Measurements from ENCODE around the gene MAML2.

- TF ChIP-seq GATA2 (CRISPR knock-in tag; IDR thresholded peaks at IDR 0.05) (no peak), NRF1 (IDR thresholded peaks at IDR 0.05; ENCODE audit: low read depth, low read length) (no peak), SMC3 (IDR thresholded peaks at IDR 0.05; ENCODE audit: low read depth, low read length) (no peak), CTCF (IDR thresholded peaks at IDR 0.05) (no peak), USF1 (IDR thresholded peaks at IDR 0.05; ENCODE audit: borderline replicate concordance, low read depth) (no peak), EZH2phosphoT487 (IDR thresholded peaks at IDR 0.05; ENCODE audit: borderline replicate concordance, low read depth) (no peak), REST (IDR thresholded peaks at IDR 0.05; ENCODE audit: low read depth, low read length) (no peak), CHD2 (IDR thresholded peaks at IDR 0.05; ENCODE audit: low read length, partially characterized antibody) (no peak), GABPA (IDR thresholded peaks at IDR 0.05; ENCODE audit: low read depth) (no peak)
- TF ChIP-seq, protein P1, sequence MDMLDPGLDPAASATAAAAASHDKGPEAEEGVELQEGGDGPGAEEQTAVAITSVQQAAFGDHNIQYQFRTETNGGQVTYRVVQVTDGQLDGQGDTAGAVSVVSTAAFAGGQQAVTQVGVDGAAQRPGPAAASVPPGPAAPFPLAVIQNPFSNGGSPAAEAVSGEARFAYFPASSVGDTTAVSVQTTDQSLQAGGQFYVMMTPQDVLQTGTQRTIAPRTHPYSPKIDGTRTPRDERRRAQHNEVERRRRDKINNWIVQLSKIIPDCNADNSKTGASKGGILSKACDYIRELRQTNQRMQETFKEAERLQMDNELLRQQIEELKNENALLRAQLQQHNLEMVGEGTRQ (IDR thresholded peaks at IDR 0.05; ENCODE audit: borderline replicate concordance, low read depth, low read length): no peak
- TF ChIP-seq, protein P2, sequence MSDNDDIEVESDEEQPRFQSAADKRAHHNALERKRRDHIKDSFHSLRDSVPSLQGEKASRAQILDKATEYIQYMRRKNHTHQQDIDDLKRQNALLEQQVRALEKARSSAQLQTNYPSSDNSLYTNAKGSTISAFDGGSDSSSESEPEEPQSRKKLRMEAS (IDR thresholded peaks at IDR 0.05; ENCODE audit: low read depth): no peak
Measured at GRCh38 chr11:96056576-96056975, 286.4 kb downstream of the MAML2 start.

Measured in SK-N-SH (cell line).